OCI-LY7 (cell line): ENCODE data around the gene PDGFD.

ENCODE experiments used
- EZH2phosphoT487 ChIP-seq: fragments of 200-600 bp; sonication (generic); IDR thresholded peaks from 2 replicates; pipeline ENCODE4 v1.6.1; 2018; ENCODE audit warnings: low read depth, borderline replicate concordance, mild to moderate bottlenecking, mixed run types, antibody characterized with exemption, low read length, moderate library complexity, mixed read lengths
- TF ChIP-seq, protein P1 (sequence below): fragments of 200-600 bp; sonication (generic); conservative IDR thresholded peaks from 2 replicates; pipeline ENCODE4 v1.5.1; 2014; ENCODE audit warnings: mild to moderate bottlenecking, antibody characterized with exemption, low read length, moderate library complexity, mixed read lengths

DNA sequence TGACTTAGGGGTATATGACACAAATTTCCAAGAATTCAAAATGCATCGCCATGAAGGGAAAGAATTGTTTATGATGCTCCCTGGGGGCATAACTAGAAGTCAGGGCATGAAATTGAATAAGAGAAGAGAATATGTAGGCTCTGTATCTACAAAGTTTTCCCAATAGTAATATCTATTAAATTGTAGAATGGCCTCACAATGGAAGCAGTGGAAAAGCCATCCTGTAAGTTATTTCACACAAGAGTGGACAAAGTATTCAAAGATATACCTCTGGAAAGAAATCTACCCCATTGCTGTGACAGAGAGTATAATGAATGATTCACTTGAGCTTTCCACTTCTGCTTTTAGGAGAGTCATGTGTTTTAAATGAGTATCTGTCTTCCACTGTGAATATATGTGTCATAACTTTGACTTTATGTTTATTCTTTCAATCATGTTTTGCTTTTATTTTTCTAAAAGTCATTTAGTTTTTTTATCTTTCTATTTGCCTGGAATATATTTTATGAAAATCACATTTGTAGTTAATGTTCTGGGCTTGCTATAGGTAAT lies 193.2 kb downstream of the PDGFD start:
- TF ChIP-seq, protein P1, sequence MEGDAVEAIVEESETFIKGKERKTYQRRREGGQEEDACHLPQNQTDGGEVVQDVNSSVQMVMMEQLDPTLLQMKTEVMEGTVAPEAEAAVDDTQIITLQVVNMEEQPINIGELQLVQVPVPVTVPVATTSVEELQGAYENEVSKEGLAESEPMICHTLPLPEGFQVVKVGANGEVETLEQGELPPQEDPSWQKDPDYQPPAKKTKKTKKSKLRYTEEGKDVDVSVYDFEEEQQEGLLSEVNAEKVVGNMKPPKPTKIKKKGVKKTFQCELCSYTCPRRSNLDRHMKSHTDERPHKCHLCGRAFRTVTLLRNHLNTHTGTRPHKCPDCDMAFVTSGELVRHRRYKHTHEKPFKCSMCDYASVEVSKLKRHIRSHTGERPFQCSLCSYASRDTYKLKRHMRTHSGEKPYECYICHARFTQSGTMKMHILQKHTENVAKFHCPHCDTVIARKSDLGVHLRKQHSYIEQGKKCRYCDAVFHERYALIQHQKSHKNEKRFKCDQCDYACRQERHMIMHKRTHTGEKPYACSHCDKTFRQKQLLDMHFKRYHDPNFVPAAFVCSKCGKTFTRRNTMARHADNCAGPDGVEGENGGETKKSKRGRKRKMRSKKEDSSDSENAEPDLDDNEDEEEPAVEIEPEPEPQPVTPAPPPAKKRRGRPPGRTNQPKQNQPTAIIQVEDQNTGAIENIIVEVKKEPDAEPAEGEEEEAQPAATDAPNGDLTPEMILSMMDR = no peak
- no peak for TF ChIP-seq EZH2phosphoT487
